VCaP (cell line): ENCODE data around the gene ODAPH.
"Not testable (repeated sequence)": the region's sequence is repeated elsewhere in the genome, so short reads cannot be mapped to it uniquely, and the experiment has no call there.

Experiments used
- H3K27ac ChIP-seq: fragments of 450-650 bp; 2 replicates; pipeline ENCODE4 v1.5.1; 2017
- CTCF ChIP-seq: fragments of 450-650 bp; conservative IDR thresholded peaks from 2 replicates; pipeline ENCODE4 v1.5.1; 2017; ENCODE audit warnings: mild to moderate bottlenecking, moderate library complexity

Gene ODAPH

GRCh38 chr4:75514949-75515612 lies 40.8 kb upstream of the ODAPH start:
- no peak for TF ChIP-seq CTCF

GRCh38 chr4:75516144-75516543 lies 39.7 kb upstream of the ODAPH start:
- H3K27ac ChIP-seq, result peak overlapping the region; percentile 91
- TF ChIP-seq CTCF, result no peak

More at GRCh38 chr4:75514949-75515612, 40.8 kb upstream of the ODAPH start:
- peak overlapping the region; percentile 91 for H3K27ac ChIP-seq

- not testable (repeated sequence) for H3K27ac ChIP-seq
Measured at GRCh38 chr4:75519452-75519851, 36.4 kb upstream of the ODAPH start.

GRCh38 chr4:75525086-75525485 lies 30.8 kb upstream of the ODAPH start:
- no peak overlapping the region for H3K27ac ChIP-seq
- TF ChIP-seq CTCF, result no peak

GRCh38 chr4:75525910-75526309 lies 30.0 kb upstream of the ODAPH start:
- no peak for TF ChIP-seq CTCF

GRCh38 chr4:75527482-75527881 lies 28.4 kb upstream of the ODAPH start:
- no peak for TF ChIP-seq CTCF
- no peak overlapping the region for H3K27ac ChIP-seq

More at GRCh38 chr4:75525910-75526309, 30.0 kb upstream of the ODAPH start:
- no peak overlapping the region for H3K27ac ChIP-seq

GRCh38 chr4:75530556-75531322 lies 25.1 kb upstream of the ODAPH start:
- no peak for TF ChIP-seq CTCF
- H3K27ac ChIP-seq, result no peak overlapping the region

- not testable (repeated sequence) for H3K27ac ChIP-seq
Measured at GRCh38 chr4:75531536-75532143, 24.2 kb upstream of the ODAPH start.

GRCh38 chr4:75533339-75533887 lies 22.5 kb upstream of the ODAPH start:
- not testable (repeated sequence) for H3K27ac ChIP-seq

- H3K27ac ChIP-seq, result not testable (repeated sequence)
Measured at GRCh38 chr4:75533926-75534325, 21.9 kb upstream of the ODAPH start.

- not testable (repeated sequence) for H3K27ac ChIP-seq
Measured at GRCh38 chr4:75537308-75537707, 18.6 kb upstream of the ODAPH start.
